ENCODE measurements around the gene PLSCR4. TPM values are rescaled to one million over a fixed set of nuclear protein-coding genes. Genes with fewer than 3 reads are reported as not detected.
"Not testable (repeated sequence)": the region's sequence is repeated elsewhere in the genome, so short reads cannot be mapped to it uniquely, and the experiment has no call there.

Gene PLSCR4
- total RNA-seq, 1 experiment from 2014 or later = 3.7 TPM

GRCh38 chr3:146249921-146250320 is 984 bp downstream of the PLSCR4 start:
- DNase-seq (ENCODE audit: extremely low read depth, low read depth) = no peak

- DNase-seq (ENCODE audit: extremely low read depth, low read depth) = no peak
Observed at GRCh38 chr3:146247911-146248310, 3.0 kb downstream of the PLSCR4 start.

GRCh38 chr3:146246526-146246925 is 4.4 kb downstream of the PLSCR4 start:
- no peak for DNase-seq (ENCODE audit: extremely low read depth, low read depth)

- DNase-seq (ENCODE audit: extremely low read depth, low read depth) = no peak
Observed at GRCh38 chr3:146243559-146243958, 7.3 kb downstream of the PLSCR4 start.

- DNase-seq (ENCODE audit: extremely low read depth, low read depth) = no peak
Observed at GRCh38 chr3:146241523-146242240, 9.2 kb downstream of the PLSCR4 start.

GRCh38 chr3:146233487-146233886 is 17.4 kb downstream of the PLSCR4 start:
- no peak for DNase-seq (ENCODE audit: extremely low read depth, low read depth)

- no peak for DNase-seq (ENCODE audit: extremely low read depth, low read depth)
Observed at GRCh38 chr3:146227486-146227885, 23.4 kb downstream of the PLSCR4 start.

GRCh38 chr3:146226881-146227280 is 24.0 kb downstream of the PLSCR4 start:
- no peak for DNase-seq (ENCODE audit: extremely low read depth, low read depth)

GRCh38 chr3:146225458-146225857 is 25.4 kb downstream of the PLSCR4 start:
- DNase-seq (ENCODE audit: extremely low read depth, low read depth) = not testable (repeated sequence)

GRCh38 chr3:146223401-146224373 is 27.2 kb downstream of the PLSCR4 start:
- no peak for DNase-seq (ENCODE audit: extremely low read depth, low read depth)

GRCh38 chr3:146222204-146223046 is 28.5 kb downstream of the PLSCR4 start:
- DNase-seq (ENCODE audit: extremely low read depth, low read depth) = peak; percentile 7

GRCh38 chr3:146221276-146221675 is 29.6 kb downstream of the PLSCR4 start:
- DNase-seq (ENCODE audit: extremely low read depth, low read depth) = no peak

GRCh38 chr3:146218880-146219866 is 31.7 kb downstream of the PLSCR4 start:
- peak; percentile 19 for DNase-seq (ENCODE audit: extremely low read depth, low read depth)

GRCh38 chr3:146217324-146217723 is 33.6 kb downstream of the PLSCR4 start:
- no peak for DNase-seq (ENCODE audit: extremely low read depth, low read depth)

- DNase-seq (ENCODE audit: extremely low read depth, low read depth) = no peak
Observed at GRCh38 chr3:146214493-146214892, 36.4 kb downstream of the PLSCR4 start.

GRCh38 chr3:146209371-146209770 is 41.5 kb downstream of the PLSCR4 start:
- DNase-seq (ENCODE audit: extremely low read depth, low read depth) = no peak

- DNase-seq (ENCODE audit: extremely low read depth, low read depth) = no peak
Observed at GRCh38 chr3:146203776-146204175, 47.1 kb downstream of the PLSCR4 start.

- DNase-seq (ENCODE audit: extremely low read depth, low read depth) = no peak
Observed at GRCh38 chr3:146200461-146201220, 50.3 kb downstream of the PLSCR4 start.

- no peak for DNase-seq (ENCODE audit: extremely low read depth, low read depth)
Observed at GRCh38 chr3:146199762-146200161, 51.1 kb downstream of the PLSCR4 start.

All from NCI-H460 (cell line).